NCI-H1092 (cell line): ENCODE results near the gene GNB1L.
A peak's percentile ranks its signal among the peaks of the same experiment; 100 is the strongest.

ENCODE experiments used
- DNase-seq: peaks from one replicate; lab custom pipeline; 2025; lab: John Stamatoyannopoulos, UW

GNB1L gene, protein sequence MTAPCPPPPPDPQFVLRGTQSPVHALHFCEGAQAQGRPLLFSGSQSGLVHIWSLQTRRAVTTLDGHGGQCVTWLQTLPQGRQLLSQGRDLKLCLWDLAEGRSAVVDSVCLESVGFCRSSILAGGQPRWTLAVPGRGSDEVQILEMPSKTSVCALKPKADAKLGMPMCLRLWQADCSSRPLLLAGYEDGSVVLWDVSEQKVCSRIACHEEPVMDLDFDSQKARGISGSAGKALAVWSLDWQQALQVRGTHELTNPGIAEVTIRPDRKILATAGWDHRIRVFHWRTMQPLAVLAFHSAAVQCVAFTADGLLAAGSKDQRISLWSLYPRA

DNA sequence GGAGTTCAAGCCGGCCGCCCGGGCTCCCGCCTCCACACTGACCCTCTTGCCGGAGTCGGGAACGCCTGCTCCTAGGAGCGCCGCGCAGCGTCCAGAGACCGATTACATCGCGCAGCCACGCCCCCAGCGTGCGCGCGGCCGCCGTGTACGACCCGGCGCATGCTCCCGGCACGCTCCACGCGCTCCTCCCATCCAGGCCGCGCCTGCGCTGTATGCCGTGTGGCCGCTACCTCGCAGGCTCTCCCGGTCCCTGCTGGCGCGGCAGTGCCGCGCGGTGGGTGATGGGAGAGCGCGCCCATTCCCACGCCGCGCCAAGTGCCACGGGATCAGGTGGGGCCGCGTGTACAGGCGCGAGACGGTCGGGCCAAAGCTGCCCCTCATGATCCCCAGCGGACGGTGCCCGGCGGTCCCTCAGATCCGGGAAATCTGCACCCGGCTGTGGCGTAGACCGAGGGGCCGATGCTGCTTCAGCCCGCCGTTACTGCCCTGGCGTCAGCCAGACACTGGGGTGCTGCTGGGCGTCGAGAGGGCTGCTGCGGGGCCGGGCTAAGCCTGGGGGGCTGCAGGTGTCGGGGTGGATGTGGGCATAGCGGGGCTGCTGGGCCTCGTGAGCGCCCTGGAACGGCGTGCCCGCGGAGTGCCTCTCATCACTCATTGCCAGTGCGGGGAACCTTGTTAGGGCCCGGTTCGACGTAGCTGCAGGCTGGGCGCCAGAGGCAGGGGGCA is at the start of gene GNB1L, which contains the start of gene RTL10:
Gene GNB1L, minus strand, starts transcription at position 97 of the 726 bp plus-strand sequence. CDS start 33,519 bp downstream, outside the sequence.
Gene RTL10, minus strand, starts transcription at position 97 of the 726 bp plus-strand sequence. CDS start 2,613 bp downstream, outside the sequence.
- DNase-seq: peak; percentile 97

DNA sequence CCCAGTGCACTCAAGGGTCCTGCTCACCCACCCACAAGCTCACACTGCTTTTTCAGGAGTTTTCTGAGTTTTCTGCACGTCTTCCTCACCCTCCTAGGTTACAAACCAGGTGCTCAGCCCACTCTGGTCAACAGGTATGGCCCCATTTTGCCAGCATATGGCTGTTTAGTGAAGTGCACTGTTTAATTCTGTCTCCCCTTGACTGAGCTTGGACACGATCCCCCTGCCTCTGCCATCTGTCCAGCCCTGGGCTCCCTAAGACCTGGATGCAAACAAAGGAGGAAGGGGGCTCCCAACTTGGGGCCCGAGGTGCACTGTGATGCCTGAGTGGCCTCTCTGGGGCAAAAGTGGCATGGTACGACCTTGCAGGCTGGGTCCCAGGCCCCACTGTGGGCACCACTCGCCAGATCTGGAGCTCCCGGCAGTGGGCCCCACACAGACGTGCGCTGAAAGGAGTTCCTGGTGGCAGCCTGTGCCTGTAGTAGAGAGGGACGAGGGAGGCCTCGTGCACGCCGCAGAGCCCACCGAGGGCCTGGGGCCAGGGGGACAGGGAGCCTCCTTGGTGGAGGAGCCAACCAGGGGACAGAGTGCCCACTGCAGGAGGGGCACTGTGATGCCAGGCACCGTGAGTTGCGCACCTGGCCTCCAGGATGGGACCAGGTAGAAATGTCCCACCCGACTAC is 49.6 kb upstream of the GNB1L start:
- no peak for DNase-seq

DNA sequence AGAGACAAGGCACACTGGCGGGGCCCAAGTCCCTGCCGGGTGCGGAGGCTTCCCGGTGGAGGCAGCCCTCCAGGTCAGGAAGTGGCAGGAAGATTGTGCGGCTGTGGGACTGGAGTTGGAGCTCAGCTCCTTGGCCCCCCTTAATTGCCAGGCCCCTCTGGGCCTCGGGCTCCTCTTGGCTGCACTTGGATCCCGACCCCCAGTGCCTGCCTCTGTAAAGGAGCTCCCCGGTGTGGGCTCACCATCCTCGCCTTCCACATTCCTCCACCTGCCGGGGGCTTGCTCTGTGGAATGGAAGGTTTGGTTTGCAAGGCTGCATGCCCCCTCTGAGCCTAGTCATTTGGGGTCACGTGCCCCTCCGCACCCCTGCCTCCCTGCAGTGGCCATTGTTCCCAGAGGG is 48.8 kb upstream of the GNB1L start:
- no peak for DNase-seq

DNA sequence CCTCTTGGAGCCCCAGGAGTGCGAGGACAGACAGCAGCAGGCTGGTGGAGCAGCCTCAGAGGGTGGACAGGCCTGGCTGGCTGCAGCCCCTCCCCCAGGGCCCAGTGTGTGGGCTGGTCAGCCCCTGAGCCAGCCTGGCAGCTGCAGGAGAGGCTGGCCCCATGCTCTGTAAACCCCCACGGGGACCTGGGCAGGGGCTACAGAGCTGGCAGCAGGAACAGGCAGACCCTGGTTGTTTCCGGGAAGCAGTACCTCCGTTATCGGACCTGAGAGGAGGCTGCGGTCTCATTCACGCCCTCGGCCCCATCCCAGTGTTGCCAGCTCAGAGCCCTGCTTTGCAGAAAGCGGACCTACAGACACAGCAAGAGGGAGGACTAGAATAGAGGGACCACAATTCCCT is 48.4 kb upstream of the GNB1L start:
- no peak for DNase-seq

DNA sequence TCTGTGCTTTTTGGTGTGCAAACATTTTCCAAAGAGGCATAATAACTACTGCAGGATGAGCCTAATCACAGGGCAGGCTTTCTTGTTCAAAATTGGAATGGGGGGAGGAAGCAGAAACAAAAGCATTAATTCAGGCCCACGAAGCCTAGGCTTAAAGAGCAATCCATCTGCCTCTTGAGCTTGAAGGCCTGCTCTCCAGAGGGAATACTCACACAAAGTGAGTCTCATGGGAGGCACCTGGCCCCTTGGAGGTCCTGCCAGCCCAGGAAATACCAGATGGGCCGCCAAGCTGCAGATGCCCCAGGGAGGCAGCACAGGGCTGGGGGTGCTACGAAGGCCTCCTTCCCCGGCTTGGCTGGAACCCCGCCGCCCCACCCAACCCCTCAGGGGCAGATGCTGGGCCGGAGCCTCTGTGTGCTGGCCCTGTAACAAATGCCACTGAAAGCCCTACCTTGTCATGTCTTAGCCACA is 47.6 kb upstream of the GNB1L start:
- DNase-seq: peak; percentile 69

DNA sequence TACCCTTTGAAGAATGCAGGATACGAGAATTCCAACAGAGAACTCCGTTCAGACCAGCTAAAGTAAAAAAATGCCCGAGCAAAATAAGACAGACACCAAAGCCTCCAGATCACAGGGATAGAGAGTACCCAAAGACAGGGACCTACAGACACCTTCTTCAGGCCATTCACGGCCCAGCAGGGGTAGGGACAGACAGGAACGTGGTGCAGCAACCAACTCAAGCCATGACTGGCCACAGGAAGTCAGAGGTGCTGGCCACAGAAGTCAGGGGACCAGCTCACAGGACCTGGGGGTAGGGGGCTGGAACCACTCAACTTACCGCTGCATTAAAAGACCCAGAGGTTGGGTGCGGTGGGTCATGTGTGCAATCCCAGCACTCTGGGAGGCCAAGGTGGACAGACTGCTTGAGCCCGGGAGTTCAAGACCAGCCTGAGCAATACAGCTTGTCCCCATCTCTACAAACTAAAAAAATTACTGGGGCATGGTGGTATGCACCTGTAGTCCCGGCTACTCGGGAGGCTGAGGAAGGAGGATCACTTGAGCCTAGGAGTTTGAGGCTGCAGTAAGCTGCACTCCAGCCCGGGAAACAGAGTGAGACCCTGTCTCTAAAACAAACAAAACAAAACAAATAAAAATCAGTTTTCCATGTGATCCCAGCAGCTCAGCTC is 47.0 kb upstream of the GNB1L start:
- no peak for DNase-seq

DNA sequence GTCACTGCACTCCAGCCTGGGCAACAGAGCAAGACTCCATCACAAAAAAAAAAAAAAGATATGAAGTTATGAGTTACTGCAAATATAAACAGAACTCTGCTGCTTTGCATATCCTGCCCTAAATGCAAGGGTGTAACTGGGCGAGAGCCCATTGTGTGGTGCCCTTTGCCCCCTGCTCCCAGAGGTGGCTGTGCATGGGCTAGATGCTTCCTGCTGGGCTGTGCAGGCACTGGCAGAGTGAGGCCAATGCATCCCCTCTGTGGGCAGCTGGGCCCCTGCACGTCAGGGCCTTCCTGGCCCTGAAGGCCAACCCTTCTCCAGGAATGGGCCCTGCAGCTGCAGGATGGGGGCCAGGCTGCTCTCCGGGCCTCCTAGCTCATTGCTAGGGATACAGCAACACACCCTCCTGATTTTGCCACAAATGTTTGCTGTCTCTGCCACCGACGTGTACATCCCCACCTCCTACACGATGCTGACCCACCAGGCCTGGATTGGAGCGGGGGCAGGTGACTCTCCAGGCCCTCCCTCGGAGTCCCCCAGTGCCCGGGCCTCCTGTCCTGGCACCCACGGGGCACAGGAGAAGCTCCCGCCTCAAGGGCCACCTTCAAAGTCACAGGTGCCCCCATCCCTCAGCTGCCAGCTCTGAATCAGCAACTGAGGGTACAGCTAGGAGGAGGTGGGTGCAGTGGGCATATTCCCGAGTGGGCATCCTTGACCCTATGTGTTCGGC is 46.2 kb upstream of the GNB1L start:
- DNase-seq: no peak

DNA sequence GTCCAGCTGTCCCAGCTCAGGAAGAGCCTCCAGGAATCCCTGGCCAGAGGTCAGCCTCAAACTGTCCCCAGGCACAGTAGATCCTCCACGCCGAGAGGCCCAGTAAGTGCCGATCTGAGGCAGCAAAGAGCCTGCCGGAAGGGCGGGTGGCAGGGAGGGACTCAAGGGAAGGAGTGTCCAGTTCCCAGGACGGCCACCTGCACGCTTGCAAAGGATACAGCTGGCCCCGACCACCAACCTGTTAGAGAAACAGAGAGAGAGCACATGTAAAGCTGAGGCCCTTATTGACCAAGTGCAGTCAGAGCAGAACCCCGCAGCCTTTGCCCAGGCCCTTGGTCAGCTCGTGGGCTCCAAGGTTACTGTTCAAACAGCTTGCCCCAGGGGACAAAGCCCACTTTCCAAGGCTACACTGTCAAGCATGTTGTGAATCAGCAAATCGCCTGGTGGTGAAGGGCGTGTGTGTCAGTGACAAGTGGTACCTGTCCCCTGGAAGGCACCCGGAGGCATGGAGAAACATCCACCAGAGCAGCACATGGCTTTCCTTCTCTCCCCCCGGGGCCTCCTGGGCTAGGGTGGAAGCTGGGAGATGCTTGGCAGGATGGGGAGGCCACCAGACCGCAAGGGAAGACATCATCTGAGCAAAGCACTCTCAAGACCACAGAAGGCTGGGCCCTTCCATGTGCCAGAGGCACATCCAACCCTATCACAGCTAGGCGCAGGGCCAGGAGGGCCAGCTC is 44.3 kb upstream of the GNB1L start:
- DNase-seq: no peak

DNA sequence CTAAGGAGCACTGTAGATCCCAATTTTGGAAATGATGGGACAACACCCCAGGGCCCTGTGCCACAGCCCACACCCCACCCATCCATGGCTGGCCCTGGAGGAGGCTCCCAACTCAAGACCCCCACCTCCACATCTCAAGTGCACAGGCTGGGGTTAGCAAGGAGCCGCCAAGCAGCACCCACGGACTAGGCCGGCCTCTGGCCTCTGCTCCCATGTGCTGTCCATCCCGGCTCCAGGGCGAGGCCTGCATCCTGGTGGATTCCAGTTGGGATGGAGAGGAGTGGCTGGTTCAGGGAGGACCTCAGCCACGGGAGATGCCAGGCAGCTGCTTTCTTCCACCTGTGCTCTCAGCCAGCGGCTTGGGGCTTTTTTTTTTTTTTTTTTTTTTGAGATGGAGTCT is 43.5 kb upstream of the GNB1L start:
- no peak for DNase-seq

DNA sequence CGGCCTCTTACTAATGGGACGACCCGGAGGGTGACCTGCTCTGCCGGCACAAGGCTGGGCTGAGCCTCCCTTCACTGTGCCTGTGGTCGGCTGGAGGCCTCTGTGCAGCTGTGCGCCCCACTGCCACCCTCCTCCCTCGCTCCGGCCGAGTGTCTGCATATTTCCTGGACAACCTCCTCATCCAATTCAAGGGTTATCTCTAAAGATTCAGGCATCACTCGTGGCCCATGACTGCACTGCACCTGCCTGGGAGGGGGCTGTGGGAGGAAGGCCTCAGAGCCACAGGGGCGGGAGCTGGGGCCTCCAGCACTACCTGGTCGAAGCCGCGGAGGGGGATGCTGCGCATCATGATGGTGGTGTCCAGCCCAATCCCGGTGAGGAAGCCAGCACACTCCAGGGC is 43.1 kb upstream of the GNB1L start:
- no peak for DNase-seq

DNA sequence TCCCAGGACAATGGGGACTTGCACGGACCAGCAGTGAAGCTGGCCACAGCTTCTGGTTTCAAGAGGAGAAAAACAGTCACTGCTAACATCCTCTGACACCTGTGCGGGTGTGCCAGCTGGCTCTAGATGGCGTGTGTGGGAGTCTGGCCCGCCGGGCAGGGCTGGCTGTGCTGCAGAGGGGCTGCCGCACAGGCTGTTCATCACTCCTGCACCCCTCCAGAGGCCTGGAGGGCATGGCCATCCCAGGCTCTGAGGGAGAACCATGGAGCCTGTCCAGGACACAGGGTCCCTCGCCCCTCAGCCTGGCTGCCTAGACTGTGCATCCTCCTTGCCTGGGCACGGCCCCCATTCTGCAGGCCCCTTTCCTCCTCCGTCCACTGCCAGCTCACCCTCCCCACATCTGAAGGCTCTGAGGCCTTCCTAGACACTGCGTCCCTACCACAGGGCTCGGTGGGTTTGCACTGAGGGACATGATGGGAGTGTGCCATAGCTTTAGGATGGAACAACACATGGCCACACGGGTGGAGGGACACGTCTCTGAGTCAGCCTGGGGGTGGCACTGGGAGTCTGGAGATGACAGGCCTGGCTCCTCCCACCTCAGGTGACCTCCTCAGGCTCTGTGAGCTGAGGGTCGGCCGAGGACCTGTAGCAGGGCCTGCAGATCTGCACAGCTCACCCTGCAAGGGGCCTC is 42.1 kb upstream of the GNB1L start:
- no peak for DNase-seq

DNA sequence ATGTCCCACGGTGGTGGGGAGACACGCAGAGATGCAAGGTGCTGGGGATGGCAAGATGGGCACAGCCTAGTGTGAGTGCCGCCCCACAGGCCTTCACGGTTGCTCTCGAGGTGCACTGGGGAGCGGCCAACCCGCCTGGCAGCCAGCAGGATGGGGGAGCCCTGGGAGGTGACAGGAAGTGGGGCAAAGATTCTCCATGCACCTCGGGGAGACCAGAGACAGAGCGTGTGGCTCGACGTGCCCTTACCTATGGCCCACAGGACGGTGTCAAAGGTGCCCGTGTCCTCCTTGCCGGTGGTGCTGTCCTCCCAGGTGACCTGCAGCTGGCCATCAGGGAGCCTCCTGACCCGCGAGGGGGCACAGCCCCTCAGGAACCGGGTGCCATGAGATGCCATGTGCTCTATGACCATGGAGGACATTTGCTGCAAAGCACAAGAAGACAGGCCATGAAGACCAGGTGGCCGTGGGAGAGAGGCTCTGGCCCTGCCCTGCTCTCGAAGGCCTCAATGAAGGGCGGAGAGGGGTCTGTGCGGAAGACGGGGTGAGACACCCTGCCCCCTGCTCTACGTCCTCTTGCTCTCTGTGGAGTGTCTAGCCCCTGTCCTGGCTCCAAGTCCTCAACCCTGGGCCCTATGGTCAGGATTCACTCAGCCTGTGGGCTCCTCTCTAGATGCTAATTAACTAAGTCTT is 40.6 kb upstream of the GNB1L start:
- DNase-seq: no peak

DNA sequence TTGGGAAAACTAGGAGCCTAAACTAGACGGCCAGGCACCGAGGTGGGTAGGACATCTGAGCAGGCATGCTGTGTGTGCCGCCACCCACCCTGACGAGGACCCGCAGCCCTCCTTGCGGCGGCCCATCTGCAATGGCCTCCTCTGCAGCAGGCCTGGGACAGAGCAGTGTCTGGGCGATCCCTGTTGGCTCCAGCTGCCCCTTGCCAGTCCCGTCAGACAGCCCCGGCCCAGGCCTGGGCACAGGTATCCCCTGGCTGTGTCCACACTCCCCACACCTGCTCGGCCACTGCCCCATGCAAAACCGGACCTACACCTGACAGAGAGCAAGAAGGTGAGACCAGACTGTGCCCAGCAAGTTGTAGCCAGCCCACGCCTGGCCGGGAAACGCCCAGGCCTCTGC is 38.7 kb upstream of the GNB1L start:
- DNase-seq: no peak

DNA sequence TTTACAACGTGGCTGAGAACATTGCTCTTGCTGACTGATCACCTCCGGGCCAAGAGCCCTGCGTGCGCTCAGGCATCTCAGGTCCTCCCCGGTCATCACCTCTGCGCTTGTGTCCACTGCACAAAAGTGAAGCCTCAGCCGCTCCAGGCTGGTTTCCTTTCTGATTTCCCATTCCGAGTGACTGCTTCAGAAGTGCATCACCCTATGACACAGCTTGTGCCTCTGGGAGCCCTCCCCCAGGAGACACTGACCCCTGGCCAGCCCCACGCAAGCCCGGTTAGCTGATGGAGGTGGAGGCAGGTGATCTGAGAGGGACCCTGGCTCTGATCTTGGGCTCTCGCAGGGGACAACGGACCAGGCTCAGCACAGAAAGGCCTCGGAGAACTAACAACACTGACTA is 38.3 kb upstream of the GNB1L start:
- no peak for DNase-seq

DNA sequence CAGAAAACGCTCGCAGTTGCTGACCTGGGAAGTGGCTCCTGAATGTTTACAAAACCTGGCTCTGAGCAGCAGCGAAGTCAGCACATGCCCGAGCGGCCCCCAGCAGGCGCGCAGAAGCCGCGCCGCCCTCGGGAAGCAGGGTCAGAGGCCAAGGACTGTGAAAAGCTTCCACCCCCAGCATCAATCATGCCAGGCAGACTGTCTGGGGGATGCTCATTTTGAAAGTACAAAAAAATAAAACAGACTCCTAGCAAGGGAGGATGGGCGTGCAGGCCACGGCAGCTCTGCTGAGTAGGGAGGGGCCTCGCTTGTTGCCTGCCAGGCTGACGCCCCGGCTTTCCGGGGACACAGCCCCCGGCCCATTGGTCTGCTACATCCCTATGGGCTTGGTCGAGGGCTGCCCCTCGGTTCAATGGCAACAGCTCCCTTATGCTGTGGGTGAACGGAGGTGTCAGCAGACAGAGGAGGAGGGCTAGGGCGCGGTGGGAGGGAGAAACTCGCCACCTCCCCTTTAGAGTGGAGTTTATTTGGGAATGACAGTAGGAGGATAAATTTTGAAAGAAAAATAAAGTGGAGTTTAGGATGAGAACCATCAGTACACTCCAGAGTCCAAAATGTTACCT is 37.7 kb upstream of the GNB1L start:
- DNase-seq: no peak

DNA sequence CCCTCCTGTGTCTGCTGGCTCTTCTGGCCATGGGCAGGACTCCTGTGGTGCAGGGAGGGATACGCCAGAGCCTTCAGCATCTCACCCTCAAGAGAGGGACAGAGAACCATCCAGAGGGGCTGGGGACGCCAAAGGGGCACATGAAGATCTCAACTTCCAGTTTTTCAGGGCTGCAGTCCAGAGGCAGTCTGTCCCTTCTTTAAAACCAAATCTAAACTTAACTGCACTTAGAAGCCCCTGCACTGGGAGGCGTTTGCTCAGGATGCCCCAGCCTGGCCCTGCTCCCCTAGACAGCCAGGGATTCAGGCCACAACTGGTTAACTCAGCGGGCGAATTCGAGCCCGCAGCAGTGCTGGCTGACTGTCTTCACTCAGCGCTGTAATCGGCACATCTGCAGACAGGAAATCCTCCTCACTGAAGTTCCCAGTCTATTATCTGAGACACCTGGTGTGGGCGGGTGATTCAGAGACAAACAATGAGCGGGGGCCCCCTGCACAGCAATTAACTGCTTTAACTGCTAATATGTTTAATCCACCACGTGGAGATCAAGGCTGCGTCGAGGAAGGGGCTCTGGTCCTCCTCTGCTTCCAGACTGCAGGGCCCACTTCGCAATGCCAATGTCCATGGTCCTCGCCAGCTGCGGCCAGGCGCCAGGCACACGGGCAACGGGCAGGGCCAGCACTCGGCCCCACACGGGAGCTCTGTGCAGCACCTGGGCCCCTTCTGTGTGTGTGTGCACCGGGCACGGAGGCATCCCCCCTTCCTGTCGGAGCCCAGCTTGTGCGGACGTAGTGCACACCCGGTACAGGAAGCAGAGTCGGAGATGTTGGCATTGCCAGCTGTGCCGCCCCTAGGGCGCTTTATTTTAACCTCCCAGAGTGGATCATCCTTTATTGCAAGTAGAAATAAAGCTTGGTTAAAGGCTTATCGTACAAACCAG is 36.9 kb upstream of the GNB1L start:
- DNase-seq: peak; percentile 48

DNA sequence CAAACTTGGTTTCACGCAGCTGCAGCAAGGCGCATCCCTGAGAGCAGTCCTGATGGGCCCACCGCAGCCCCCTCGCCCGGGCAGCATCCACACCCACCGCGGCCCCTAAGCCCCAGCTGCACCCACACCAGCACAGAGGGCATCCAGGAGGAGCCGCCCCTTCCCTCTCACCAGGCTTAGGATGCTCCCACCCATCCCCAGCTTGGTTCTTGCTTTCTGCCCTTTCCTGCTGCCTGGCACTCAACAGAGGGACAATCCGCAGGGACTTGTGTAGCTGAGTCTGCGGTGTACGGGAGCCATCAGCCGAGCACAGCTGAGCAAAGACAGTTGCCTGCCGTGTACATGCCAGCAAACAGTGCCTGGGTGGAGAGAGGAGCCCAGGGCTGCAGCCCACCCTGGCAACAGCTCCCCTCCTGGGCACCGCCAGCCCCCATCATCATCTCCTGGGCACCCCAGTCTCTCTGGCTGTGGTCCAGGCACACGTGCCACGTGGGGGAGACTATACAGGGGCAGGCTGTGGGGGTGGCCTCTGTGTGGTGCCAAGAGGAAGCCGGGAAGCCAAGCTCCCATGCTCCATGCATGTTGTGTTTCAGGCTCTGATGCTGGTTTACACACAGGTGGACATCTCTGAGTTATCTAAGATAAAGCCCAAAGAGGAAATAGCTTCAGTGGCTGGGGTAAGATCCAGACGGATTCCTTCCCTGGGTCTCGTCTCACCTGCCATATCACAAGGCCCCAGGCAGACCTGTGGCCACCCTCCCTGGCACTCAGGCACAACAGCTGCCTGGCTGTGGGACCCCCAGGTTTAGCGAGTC is 36.0 kb upstream of the GNB1L start:
- DNase-seq: no peak
